GM12864 (cell line): ENCODE results near the gene EPHX1.

ENCODE experiments used
- DNase-seq: peaks from one replicate; pipeline ENCODE4 v3.0.0-alpha.2; 2011; ENCODE audit warnings: low read depth
- H3K4me3 ChIP-seq: 2 replicates; pipeline ENCODE4 v1.5.1; 2011; ENCODE audit warnings: mild to moderate bottlenecking, low read depth, low read length, control low read depth
- TF ChIP-seq, protein P1 (sequence below): IDR thresholded peaks from 2 replicates; pipeline ENCODE4 v1.5.1; 2011; ENCODE audit warnings: low read depth, mild to moderate bottlenecking, moderate library complexity, low read length, control low read depth, inconsistent platforms; ENCODE audit errors: missing control alignments

Gene EPHX1

DNA sequence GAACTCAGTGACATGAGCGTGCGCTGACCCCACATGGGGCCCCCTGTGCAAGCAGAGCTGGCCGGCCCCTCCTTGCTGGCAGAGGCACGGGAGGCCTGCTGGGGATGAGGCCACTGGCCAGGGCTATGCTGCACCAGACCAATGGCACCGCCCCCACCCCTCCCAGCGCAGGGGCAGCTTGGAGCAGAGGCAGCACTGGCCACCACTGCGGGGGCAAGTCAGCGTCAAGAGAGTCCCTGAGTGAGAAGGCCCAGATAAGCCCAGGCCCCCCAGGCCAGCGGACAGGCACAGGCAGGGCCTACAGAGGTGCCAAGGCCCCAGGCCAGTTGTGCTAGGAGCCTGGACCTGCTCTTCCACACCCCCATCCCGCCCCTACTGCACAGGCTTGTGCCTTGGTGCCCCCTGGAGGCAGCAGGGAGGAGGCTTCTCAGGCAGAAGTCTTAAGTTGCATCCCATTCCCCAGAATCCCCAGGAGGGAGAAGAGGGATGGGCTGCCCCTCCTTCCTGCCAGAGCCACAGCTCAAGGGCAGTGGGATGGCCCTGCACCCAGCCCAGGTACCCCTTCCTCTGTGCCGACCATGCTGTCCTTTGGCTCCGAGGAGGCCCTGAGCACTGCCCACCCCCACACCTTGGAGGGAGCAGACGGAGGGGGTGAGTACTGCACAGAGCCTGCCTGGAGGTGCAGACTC is 35.8 kb downstream of the EPHX1 start:
- TF ChIP-seq, protein P1, sequence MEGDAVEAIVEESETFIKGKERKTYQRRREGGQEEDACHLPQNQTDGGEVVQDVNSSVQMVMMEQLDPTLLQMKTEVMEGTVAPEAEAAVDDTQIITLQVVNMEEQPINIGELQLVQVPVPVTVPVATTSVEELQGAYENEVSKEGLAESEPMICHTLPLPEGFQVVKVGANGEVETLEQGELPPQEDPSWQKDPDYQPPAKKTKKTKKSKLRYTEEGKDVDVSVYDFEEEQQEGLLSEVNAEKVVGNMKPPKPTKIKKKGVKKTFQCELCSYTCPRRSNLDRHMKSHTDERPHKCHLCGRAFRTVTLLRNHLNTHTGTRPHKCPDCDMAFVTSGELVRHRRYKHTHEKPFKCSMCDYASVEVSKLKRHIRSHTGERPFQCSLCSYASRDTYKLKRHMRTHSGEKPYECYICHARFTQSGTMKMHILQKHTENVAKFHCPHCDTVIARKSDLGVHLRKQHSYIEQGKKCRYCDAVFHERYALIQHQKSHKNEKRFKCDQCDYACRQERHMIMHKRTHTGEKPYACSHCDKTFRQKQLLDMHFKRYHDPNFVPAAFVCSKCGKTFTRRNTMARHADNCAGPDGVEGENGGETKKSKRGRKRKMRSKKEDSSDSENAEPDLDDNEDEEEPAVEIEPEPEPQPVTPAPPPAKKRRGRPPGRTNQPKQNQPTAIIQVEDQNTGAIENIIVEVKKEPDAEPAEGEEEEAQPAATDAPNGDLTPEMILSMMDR = peak; percentile 52
- H3K4me3 ChIP-seq = no peak overlapping the region
- DNase-seq = no peak

DNA sequence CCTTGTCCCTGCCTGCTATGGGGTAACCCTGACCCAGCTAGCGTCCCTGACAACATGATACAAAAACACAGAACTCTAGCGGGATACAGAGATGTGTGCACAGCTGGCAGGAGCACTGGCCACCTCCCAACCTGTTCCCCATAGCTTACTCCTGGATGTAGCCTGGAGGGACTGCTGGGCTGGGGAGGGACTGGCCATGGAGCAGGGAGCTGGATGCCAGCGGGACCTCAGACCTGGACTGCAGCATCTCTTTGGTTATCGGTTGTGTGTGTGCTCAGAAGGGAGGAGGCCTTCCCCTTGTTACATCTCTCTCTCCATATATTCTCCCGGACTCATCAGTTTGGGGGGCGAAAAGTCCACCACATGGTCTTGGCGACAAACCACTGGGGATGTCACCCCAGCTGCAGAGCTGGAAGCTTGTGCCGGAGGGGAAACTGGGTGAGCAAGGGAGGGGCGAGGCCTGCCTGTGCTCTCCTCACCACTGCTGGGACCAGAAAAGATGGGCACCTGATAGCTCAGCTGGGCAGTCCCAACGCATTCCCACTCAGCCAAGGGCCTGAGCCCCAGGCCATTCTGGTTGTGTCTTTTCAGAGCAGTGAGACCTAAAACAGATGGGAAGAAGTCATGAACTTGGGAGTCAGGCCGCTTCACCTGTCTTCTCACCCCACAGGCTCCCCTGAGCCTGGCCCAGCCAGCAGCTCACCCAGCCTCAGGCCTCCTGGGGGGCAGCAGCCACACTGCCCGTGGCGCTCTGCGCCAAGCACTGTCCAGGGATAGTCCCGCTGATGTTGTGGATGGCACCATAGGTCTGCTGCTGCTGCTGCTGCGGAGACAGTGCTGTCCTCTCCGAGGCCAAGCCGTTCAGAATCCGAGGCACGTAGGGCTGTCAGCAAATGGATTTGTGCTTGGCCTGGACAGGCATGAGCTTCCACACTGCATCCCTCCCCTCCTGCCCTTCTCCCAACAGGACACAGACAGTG is 36.7 kb downstream of the EPHX1 start:
- no peak overlapping the region for H3K4me3 ChIP-seq
- TF ChIP-seq, protein P1 = no peak
- DNase-seq = no peak

DNA sequence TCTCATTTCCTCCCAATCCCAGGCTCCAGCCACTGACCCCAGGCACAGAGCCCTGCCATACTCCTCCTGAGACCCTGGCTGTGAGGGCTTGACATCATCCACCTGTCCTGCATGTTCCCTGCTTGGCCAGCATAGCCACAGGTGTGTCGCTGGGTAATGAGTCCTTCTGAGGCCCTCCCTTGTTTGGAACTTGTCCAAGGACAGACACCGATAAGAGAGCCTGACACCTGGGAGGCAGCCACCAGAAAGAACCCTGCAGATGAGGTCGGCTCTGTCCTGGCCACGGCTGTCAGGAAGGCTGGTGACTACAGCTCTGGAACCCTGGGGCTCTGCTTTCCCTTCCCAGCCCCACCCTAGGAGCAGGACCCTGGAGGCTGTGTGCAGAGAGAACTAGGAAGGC is 37.7 kb downstream of the EPHX1 start:
- no peak overlapping the region for H3K4me3 ChIP-seq
- no peak for DNase-seq
- TF ChIP-seq, protein P1 = no peak

DNA sequence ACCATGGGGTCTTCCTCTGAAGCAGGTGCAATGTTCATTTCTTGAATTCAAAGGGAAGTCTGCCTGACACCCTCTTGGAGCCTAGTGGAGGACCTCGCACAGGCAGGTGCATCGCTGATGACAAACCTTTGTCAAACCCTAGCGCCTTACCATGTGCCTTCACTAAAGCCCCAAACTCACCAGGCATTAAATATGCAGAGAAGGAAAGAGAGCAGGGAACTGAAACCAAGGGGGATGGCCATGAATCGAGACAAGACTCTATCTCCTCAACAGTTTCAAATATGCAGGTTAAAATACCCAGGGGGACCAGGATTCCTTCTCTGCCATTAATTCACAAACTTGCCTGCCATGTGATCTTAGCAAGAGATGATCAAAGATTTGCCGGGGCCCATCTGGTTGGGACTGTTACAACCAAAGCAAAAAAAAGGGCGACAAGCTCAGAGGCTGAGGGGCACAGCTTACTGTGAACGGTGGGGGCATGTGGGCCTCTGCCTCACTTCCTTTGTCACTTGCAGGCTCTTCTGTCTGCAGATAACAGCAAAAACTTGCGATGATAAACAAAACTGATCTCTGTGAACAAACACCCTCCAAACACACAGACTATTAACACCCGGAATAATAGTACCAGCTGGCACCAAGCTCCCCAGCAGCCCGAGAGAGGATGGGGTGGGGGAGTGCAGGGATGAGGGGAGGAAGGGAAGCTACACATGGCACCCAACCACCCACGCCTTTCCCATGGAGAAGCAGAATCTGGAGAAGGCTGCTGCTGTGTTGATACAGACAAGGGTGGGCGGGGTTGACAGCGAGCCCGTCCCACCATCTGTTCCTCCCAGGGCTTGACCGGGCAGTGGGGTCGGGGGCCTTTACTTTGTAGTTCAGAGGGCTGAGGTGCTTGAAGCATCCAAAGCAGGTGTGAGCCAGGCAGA is 38.4 kb downstream of the EPHX1 start:
- H3K4me3 ChIP-seq = no peak overlapping the region
- TF ChIP-seq, protein P1 = no peak
- DNase-seq = peak; percentile 39

DNA sequence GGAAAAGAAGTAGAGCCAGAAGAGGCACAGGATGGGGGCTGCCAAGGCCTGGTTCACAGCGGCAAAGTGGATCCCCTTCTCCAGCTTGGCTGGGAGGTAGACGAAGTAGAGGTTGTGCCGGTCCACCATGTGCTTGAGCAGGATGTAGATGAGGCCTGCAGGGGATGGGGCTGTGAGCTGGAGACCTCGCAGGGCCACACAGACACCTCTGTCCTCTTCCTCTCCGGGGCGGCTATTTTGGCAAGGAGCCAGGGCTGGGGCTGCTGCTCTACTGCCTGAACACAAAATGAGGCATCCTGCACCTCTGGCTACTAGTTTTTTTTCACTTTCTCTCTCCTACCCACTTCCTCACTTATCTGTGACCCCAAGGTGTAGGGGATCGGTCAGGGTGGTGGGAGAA is 40.0 kb downstream of the EPHX1 start:
- H3K4me3 ChIP-seq = no peak overlapping the region
- TF ChIP-seq, protein P1 = no peak
- DNase-seq = no peak

DNA sequence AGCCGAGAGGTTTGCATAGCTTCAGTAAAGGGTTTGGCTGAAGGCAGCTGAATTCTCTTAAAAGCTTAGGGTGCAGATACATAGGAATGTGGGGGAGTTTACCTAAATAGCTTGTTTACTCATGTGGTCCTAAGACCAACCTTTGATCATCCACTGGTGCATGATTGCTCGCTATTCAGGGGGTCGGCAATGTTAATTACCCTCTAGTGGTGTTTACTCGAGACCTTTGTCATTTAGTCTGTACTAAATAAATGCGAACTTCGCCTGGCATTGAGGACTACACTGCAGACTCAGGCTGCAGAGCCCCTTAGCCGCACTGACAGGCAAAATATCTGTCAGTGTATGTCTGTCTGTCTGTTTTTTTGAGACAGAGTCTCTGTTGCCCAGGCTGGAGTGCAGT is 40.4 kb downstream of the EPHX1 start:
- H3K4me3 ChIP-seq = no peak overlapping the region
- TF ChIP-seq, protein P1 = no peak
- no peak for DNase-seq
